Neural cell (in vitro differentiated cells): ENCODE results near the gene CCND1. TPM values are rescaled to one million over a fixed set of nuclear protein-coding genes. Genes with fewer than 3 reads are reported as not detected.

Source experiments
- H2AFZ ChIP-seq: fragments of 200-600, 300-800 bp; sonication (generic), shearing (Covaris generic); 2 replicates; pipeline ENCODE4 v1.6.0; 2014; ENCODE audit warnings: low read depth, mild to moderate bottlenecking, antibody characterized with exemption, low read length, moderate library complexity
- H3F3A ChIP-seq: fragments of 200-600 bp; shearing (Covaris generic); 2 replicates; pipeline ENCODE4 v1.6.1; 2016; ENCODE audit warnings: mild to moderate bottlenecking, moderate library complexity, mixed read lengths, antibody characterized with exemption, low read length; ENCODE audit not compliant: insufficient read depth, poor library complexity, severe bottlenecking
- H3K27ac ChIP-seq: fragments of 200-600, 300-800 bp; sonication (generic), shearing (Covaris generic); 2 replicates; pipeline ENCODE4 v1.5.1; 2014; ENCODE audit warnings: mild to moderate bottlenecking, low read length, moderate library complexity
- H3K27me3 ChIP-seq: fragments of 300-800, 200-600 bp; sonication (generic), shearing (Covaris generic); 2 replicates; pipeline ENCODE4 v1.6.0; 2014; ENCODE audit warnings: mild to moderate bottlenecking, low read depth, low read length, moderate library complexity; ENCODE audit not compliant: insufficient read depth
- H3K36me3 ChIP-seq: fragments of 300-800, 200-600 bp; sonication (generic), shearing (Covaris generic); 2 replicates; pipeline ENCODE4 v1.5.1; 2014; ENCODE audit warnings: mild to moderate bottlenecking, antibody characterized with exemption, low read length, moderate library complexity; ENCODE audit not compliant: insufficient read depth
- H3K4me2 ChIP-seq: fragments of 300-800, 200-600 bp; sonication (generic), shearing (Covaris generic); 2 replicates; pipeline ENCODE4 v1.6.0; 2014; ENCODE audit warnings: mild to moderate bottlenecking, low read length
- H3K4me3 ChIP-seq: fragments of 300-800, 200-600 bp; sonication (generic), shearing (Covaris generic); 2 replicates; pipeline ENCODE4 v1.5.1; 2014; ENCODE audit warnings: mild to moderate bottlenecking, low read length, moderate library complexity
- H3K79me2 ChIP-seq: fragments of 200-600 bp; shearing (Covaris generic); replicated peaks from 2 replicates; pipeline ENCODE4 v1.6.0; 2014; ENCODE audit warnings: mild to moderate bottlenecking, low read length, moderate library complexity; ENCODE audit not compliant: insufficient read depth
- H3K9ac ChIP-seq: fragments of 300-800, 200-600 bp; sonication (generic), shearing (Covaris generic); 2 replicates; pipeline ENCODE4 v1.6.1; 2016; ENCODE audit warnings: mild to moderate bottlenecking, low read length, mixed read lengths
- H3K9me2 ChIP-seq: fragments of 200-600 bp; shearing (Covaris generic); 2 replicates; pipeline ENCODE4 v1.6.1; 2016; ENCODE audit warnings: mild to moderate bottlenecking, low read length, mixed read lengths; ENCODE audit not compliant: insufficient read depth
- H3K9me3 ChIP-seq: fragments of 200-600, 300-800 bp; sonication (generic), shearing (Covaris generic); 2 replicates; pipeline ENCODE4 v1.6.1; 2016; ENCODE audit warnings: mild to moderate bottlenecking, mixed run types, low read length, moderate library complexity, mixed read lengths
- H4K20me1 ChIP-seq: fragments of 200-600 bp; shearing (Covaris generic); 2 replicates; pipeline ENCODE4 v1.6.1; 2016; ENCODE audit warnings: mild to moderate bottlenecking, mixed run types; ENCODE audit not compliant: insufficient read depth
- CTCF ChIP-seq: fragments of 450-650 bp; IDR thresholded peaks from 2 replicates; pipeline ENCODE4 v1.5.1; 2014; ENCODE audit warnings: antibody characterized with exemption, mild to moderate bottlenecking, moderate library complexity; ENCODE audit not compliant: poor library complexity, severe bottlenecking
- EP300 ChIP-seq: fragments of 450-650 bp; conservative IDR thresholded peaks from 2 replicates; pipeline ENCODE4 v1.6.1; 2014; ENCODE audit warnings: antibody characterized with exemption, mild to moderate bottlenecking, moderate library complexity; ENCODE audit not compliant: poor library complexity, severe bottlenecking
- EZH2 ChIP-seq: fragments of 200-600, 300-800 bp; shearing (Covaris generic), sonication (generic); IDR thresholded peaks from 2 replicates; pipeline ENCODE4 v1.6.1; 2014; ENCODE audit warnings: antibody characterized with exemption, low read length, borderline replicate concordance, mild to moderate bottlenecking; ENCODE audit not compliant: insufficient read depth, poor library complexity, severe bottlenecking
- MXI1 ChIP-seq: fragments of 450-650 bp; conservative IDR thresholded peaks from 2 replicates; pipeline ENCODE4 v1.6.1; 2014; ENCODE audit warnings: antibody characterized with exemption, mild to moderate bottlenecking; ENCODE audit not compliant: poor library complexity, severe bottlenecking
- POLR2AphosphoS5 ChIP-seq: IDR thresholded peaks from 2 replicates; pipeline ENCODE4 v1.6.1; 2012
- RAD21 ChIP-seq: fragments of 450-650 bp; conservative IDR thresholded peaks from 2 replicates; pipeline ENCODE4 v1.6.1; 2014; ENCODE audit warnings: antibody characterized with exemption, mild to moderate bottlenecking, moderate library complexity
- SMC3 ChIP-seq: fragments of 450-650 bp; conservative IDR thresholded peaks from 2 replicates; pipeline ENCODE4 v1.6.1; 2014; ENCODE audit warnings: antibody characterized with exemption, mild to moderate bottlenecking, moderate library complexity; ENCODE audit not compliant: poor library complexity
- TAF1 ChIP-seq: IDR thresholded peaks from 2 replicates; pipeline ENCODE4 v1.6.1; 2012; ENCODE audit warnings: low read depth
- polyA plus RNA-seq: library from polyadenylated mRNA; depleted of rRNA; stranded (reverse); fragments of >200 nt; gene quantifications from 2 replicates; pipeline ENCODE4 v1.2.3, GENCODE V29; 2014
- TF ChIP-seq, protein P1 (sequence below): IDR thresholded peaks from 2 replicates; pipeline ENCODE4 v1.6.1; 2012; ENCODE audit warnings: borderline replicate concordance

The CCND1 gene
- polyA plus RNA-seq, 1 donor from 2014 or later: 2.7 TPM

DNA sequence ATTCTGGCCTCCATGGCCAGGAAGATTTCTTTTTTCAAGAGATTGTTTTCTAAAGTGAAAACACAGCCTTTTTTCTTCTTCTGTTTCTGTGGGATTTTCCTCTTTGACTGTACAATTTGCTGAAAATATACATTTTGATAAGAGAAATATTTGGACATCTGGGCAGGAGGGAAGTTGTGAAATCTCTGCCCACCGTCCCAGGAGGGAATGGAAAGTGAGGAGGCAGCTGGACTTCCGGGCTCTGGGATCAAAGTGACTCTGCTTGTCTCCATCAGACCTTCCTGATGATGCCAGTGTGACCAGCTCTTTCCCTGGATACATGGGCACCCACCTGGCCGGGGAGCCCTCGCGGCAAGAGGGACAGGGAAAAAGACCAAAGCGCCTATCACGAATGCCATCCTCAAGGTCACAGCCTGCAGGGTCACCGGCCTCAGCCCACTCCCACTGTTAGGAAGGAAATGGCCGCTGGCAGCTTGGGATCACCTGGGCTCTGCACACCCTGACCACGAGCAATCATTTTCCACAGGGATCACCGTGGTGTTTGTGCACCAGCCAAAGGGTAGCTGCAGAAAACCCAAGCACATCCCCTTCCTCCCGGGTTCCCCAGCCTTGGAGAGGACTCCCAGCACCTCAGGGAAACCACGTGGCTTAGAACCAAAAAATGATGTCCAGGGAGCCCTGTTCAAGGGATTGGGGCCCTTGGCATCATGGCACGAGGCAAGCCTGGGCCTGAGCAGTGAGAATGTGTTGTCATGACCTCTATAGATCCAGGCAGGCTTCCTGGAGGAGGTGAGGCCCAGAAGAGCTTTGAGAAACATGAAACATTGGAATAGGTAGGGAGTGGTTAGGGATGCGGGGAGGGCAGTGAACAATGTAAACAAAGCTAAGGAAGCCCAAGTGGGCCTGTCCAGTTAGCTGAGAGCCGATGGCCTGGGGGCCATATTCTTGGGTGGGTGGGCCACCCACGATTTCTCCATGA lies 29.1 kb upstream of the CCND1 start:
- no peaks in the 10 kb centered on the region for H3K9me3 ChIP-seq
- no peak overlapping the region for H3K4me3 ChIP-seq
- no peaks in the 10 kb centered on the region for H3F3A ChIP-seq
- TF ChIP-seq RAD21 (no peak), MXI1 (no peak), POLR2AphosphoS5 (no peak), EP300 (no peak), TAF1 (no peak), EZH2 (no peak), SMC3 (no peak), CTCF (no peak)
- TF ChIP-seq, protein P1, sequence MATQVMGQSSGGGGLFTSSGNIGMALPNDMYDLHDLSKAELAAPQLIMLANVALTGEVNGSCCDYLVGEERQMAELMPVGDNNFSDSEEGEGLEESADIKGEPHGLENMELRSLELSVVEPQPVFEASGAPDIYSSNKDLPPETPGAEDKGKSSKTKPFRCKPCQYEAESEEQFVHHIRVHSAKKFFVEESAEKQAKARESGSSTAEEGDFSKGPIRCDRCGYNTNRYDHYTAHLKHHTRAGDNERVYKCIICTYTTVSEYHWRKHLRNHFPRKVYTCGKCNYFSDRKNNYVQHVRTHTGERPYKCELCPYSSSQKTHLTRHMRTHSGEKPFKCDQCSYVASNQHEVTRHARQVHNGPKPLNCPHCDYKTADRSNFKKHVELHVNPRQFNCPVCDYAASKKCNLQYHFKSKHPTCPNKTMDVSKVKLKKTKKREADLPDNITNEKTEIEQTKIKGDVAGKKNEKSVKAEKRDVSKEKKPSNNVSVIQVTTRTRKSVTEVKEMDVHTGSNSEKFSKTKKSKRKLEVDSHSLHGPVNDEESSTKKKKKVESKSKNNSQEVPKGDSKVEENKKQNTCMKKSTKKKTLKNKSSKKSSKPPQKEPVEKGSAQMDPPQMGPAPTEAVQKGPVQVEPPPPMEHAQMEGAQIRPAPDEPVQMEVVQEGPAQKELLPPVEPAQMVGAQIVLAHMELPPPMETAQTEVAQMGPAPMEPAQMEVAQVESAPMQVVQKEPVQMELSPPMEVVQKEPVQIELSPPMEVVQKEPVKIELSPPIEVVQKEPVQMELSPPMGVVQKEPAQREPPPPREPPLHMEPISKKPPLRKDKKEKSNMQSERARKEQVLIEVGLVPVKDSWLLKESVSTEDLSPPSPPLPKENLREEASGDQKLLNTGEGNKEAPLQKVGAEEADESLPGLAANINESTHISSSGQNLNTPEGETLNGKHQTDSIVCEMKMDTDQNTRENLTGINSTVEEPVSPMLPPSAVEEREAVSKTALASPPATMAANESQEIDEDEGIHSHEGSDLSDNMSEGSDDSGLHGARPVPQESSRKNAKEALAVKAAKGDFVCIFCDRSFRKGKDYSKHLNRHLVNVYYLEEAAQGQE: no peak
- H3K79me2 ChIP-seq: no peaks in the 10 kb centered on the region
- H3K27me3 ChIP-seq: no peaks in the 10 kb centered on the region
- no peaks in the 10 kb centered on the region for H4K20me1 ChIP-seq
- no peak overlapping the region for H3K9ac ChIP-seq
- H3K9me2 ChIP-seq: no peaks in the 10 kb centered on the region
- no peaks in the 10 kb centered on the region for H3K36me3 ChIP-seq
- no peak overlapping the region for H2AFZ ChIP-seq
- H3K4me2 ChIP-seq: no peak overlapping the region
- H3K27ac ChIP-seq: no peak overlapping the region

GRCh38 chr11:69613594-69613993 lies 27.4 kb upstream of the CCND1 start:
- no peak overlapping the region for H2AFZ ChIP-seq
- no peaks in the 10 kb centered on the region for H3K79me2 ChIP-seq
- no peaks in the 10 kb centered on the region for H3K36me3 ChIP-seq
- no peaks in the 10 kb centered on the region for H4K20me1 ChIP-seq
- H3K27me3 ChIP-seq: no peaks in the 10 kb centered on the region
- no peaks in the 10 kb centered on the region for H3K9me3 ChIP-seq
- no peaks in the 10 kb centered on the region for H3K9me2 ChIP-seq
- H3K27ac ChIP-seq: no peak overlapping the region
- no peak overlapping the region for H3K9ac ChIP-seq
- TF ChIP-seq MXI1 (no peak), SMC3 (no peak), TAF1 (no peak), POLR2AphosphoS5 (no peak), RAD21 (no peak), CTCF (no peak), EZH2 (no peak), EP300 (no peak)
- TF ChIP-seq, protein P1: no peak
- no peak overlapping the region for H3K4me2 ChIP-seq
- H3F3A ChIP-seq: no peaks in the 10 kb centered on the region
- no peak overlapping the region for H3K4me3 ChIP-seq
